Ovary (tissue), 9 donors: ENCODE data around the gene KRT79. TPM values are rescaled to one million over a fixed set of nuclear protein-coding genes. Genes with fewer than 3 reads are reported as not detected.

Experiments used
- DNase-seq, 5 donors: peaks; one replicate each; pipeline ENCODE4 v3.0.0-alpha.2; 2019 to 2020
- H3K27ac ChIP-seq, 2 donors: fragments of 200-600 bp; one replicate each; pipeline versions ENCODE4 v1.5.1 to v1.8.0; 2019 to 2022
- H3K27me3 ChIP-seq: fragments of 200-600 bp; one replicate; pipeline ENCODE4 v1.8.0; 2022
- H3K36me3 ChIP-seq: fragments of 200-600 bp; sonication (generic); one replicate; pipeline ENCODE4 v1.5.1; 2019
- H3K4me1 ChIP-seq: one replicate; pipeline ENCODE4 v1.8.1; 2013; ENCODE audit warnings: mild to moderate bottlenecking, moderate library complexity; ENCODE audit not compliant: insufficient read depth
- H3K4me3 ChIP-seq: fragments of 200-600 bp; sonication (generic); one replicate; pipeline ENCODE4 v1.5.1; 2017
- H3K9me3 ChIP-seq, 2 donors: fragments of 200-600 bp in 1 of 2; sonication (generic) in 1 of 2; one replicate each; pipeline versions ENCODE4 v1.5.1 to v1.8.1; 2013 to 2019; ENCODE audit warnings: mild to moderate bottlenecking in 1 of 2, moderate library complexity in 1 of 2
- EP300 ChIP-seq: sonication (generic); formaldehyde crosslinking; IDR thresholded peaks from one replicate; pipeline ENCODE4 v1.6.1; 2017; ENCODE audit warnings: antibody characterized with exemption
- POLR2A ChIP-seq: fragments of 450-650 bp; IDR thresholded peaks from one replicate; pipeline ENCODE4 v1.6.1; 2017; ENCODE audit warnings: antibody characterized with exemption, mild to moderate bottlenecking, moderate library complexity
- whole genome bisulfite sequencing, 3 donors: extraction: QIAGEN DNeasy Blood & Tissue Kit in 1 of 3; methylation state at CpG; one replicate each; pipeline versions ENCODE4 v1.1.5 to v1.1.7; 2013 to 2017; 5-methylcytosine and 5-hydroxymethylcytosine counted together
- intact Hi-C, 4 donors: fragments of 100-400 bp; cut with DNase I; formaldehyde crosslinking; loops; one replicate each; pipeline versions ENCODE4 v1.11.0 to v1.15.1; 2022 to 2023
- polyA plus RNA-seq, 2 donors: library from polyadenylated mRNA; stranded (reverse); fragments of 200-250 nt in 1 of 2; fragments of 350-450 nt in 1 of 2; fragmentation: Illumina TruSeq in 1 of 2; extraction: RNeasy Lipid Tissue Mini Kit (QIAGEN cat#74804) in 1 of 2; gene quantifications; one replicate each; pipeline ENCODE4 v1.2.3, GENCODE V29; 2013 to 2014
- total RNA-seq, 7 donors: library from RNA; depleted of rRNA in 2 of 7; stranded (reverse); fragments of >200 nt in 2 of 7; fragmentation: NEBNext Ultra II Directional in 3 of 7; extraction: Animal tissue kit (Norgen Biotek cat#: 25700) in 3 of 7; gene quantifications; one replicate each; pipeline versions ENCODE4 v1.1.0 to v1.2.4, GENCODE V29; 2016 to 2023
- TF ChIP-seq, protein P1 (sequence below), 3 donors: fragments of 450-650 bp in 2 of 3; fragments of 200-600 bp in 1 of 3; IDR thresholded peaks; one replicate each; pipeline versions ENCODE4 v1.5.1 to v1.8.0; 2016 to 2022; ENCODE audit warnings: antibody characterized with exemption in 3 of 3, mild to moderate bottlenecking in 1 of 3
- donor health status: DM: no; HTN: no; CAD: no; lungs with moderate emphysema.
- donor health status: DM: no; HTN: no; CAD: no.
- donor health status: Bipolar disorder and iron deficiency.
- donor health status: DM: yes; HTN: yes; CAD: no.
- donor health status: DM: no; HTN: no; CAD: no.
- donor health status: DM: yes; HTN: yes; CAD: no.

The KRT79 gene
- total and polyA plus RNA-seq, 9 donors, result not detected

DNA sequence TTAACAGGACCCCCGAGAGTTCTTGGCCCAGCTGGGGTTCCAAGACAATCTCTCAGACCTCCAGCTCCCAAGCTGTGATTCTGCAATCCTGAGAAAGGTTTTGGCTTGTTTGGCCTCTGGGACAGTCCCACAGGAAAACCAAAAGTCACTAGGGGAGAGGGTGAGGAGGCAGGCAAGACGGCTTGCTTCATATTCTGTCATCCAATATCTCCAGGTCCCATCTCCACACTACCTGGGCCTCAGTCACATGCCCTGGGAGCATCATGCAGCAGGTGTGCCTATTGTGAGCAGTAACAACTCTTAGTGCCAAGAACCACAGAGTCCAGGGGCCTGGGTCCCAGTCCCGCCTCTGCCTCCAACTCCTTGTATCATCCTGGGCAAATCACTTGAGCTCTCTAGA, 1.7 kb downstream of the KRT79 start:
- TF ChIP-seq POLR2A (no peak), EP300 (no peak)
- TF ChIP-seq, protein P1, sequence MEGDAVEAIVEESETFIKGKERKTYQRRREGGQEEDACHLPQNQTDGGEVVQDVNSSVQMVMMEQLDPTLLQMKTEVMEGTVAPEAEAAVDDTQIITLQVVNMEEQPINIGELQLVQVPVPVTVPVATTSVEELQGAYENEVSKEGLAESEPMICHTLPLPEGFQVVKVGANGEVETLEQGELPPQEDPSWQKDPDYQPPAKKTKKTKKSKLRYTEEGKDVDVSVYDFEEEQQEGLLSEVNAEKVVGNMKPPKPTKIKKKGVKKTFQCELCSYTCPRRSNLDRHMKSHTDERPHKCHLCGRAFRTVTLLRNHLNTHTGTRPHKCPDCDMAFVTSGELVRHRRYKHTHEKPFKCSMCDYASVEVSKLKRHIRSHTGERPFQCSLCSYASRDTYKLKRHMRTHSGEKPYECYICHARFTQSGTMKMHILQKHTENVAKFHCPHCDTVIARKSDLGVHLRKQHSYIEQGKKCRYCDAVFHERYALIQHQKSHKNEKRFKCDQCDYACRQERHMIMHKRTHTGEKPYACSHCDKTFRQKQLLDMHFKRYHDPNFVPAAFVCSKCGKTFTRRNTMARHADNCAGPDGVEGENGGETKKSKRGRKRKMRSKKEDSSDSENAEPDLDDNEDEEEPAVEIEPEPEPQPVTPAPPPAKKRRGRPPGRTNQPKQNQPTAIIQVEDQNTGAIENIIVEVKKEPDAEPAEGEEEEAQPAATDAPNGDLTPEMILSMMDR (IDR thresholded peaks at IDR 0.05), result no peak
- no peaks in the 10 kb centered on the region for H3K36me3 ChIP-seq
- H3K27me3 ChIP-seq, result no peaks in the 10 kb centered on the region
- H3K4me3 ChIP-seq, result no peak overlapping the region
- intact Hi-C loops, result no loop called here
- no peak overlapping the region for H3K27ac ChIP-seq
- DNase-seq, result no peak
- no peaks in the 10 kb centered on the region for H3K4me1 ChIP-seq
- WGBS, 3 donors, result 68 to 77% (median 77%) methylated on average over 3 of the region's 3 CpGs
- no peaks in the 10 kb centered on the region for H3K9me3 ChIP-seq

DNA sequence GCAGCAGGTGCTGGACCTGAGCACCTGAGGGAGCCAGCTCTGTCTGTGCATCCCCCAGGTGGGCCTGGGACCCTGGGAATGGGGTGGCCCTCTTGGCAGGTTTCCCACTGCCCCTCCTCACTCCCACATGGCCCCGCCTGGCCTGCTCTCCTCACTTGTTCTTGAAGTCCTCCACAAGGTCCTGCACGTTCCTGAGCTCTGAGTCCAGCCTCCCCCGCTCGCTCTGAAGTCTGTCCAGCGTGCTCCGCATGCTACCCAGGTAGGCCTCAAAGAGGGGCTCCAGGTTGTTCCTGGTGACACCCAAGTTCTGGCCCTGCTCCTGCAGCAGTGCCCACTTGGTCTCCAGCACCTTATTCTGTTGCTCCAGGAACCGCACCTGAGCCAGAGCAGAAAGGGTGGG, 2.9 kb downstream of the KRT79 start:
- TF ChIP-seq, protein P1 (IDR thresholded peaks at IDR 0.05), result no peak
- TF ChIP-seq EP300 (no peak), POLR2A (no peak)
- Histone ChIP-seq H3K4me1 (no peaks in the 10 kb centered on the region), H3K27ac (no peak overlapping the region), H3K4me3 (no peak overlapping the region), H3K27me3 (no peaks in the 10 kb centered on the region), H3K36me3 (no peaks in the 10 kb centered on the region), H3K9me3 (no peaks in the 10 kb centered on the region)
- no peak for DNase-seq
- WGBS, 3 donors, result 55 to 62% (median 61%) methylated on average over 7 of the region's 7 CpGs
- intact Hi-C loops, result no loop called here

DNA sequence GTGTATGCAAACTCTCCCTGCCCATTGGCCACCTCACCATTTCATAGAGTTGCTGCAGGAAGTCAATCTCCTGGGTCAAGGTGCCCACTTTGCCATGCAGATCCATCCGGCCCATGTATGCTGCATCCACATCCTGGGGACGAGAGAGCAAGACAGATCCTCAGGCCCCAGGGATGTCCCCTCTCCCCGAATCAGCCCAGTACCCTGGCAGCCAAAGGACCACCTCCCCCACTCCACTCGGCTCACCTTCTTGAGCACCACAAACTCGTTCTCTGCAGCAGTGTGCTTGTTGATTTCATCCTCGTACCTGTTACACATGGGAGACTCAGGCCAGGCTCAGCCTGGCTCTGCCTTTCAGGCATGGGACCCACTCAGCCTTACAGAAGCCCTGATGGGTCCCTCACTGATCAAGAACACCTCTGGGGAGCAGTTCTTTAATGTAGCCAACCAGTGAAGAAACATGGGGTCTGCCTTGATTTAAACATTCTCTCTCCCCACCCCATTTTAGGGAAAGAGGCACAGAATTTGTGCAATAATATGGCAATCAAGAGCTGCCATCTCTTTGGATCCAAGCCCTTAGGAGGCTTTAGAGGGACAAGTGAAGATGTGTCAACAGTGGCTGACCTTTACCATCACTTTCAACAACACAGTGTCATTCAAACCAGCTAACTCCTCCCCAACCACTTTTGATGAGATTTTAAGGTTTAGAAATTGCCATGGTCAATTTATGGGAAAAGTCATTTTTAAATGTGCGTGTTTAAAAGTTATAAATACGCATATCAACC, 3.9 kb downstream of the KRT79 start:
- no peaks in the 10 kb centered on the region for H3K27me3 ChIP-seq
- WGBS, 3 donors, result 70 to 78% (median 74%) methylated on average over 8 of the region's 8 CpGs
- no peaks in the 10 kb centered on the region for H3K9me3 ChIP-seq
- intact Hi-C loops, result no loop called here
- no peak overlapping the region for H3K27ac ChIP-seq
- no peaks in the 10 kb centered on the region for H3K4me1 ChIP-seq
- DNase-seq, result no peak
- H3K4me3 ChIP-seq, result no peak overlapping the region
- no peaks in the 10 kb centered on the region for H3K36me3 ChIP-seq
- TF ChIP-seq POLR2A (no peak), EP300 (no peak)
- TF ChIP-seq, protein P1 (IDR thresholded peaks at IDR 0.05), result no peak

DNA sequence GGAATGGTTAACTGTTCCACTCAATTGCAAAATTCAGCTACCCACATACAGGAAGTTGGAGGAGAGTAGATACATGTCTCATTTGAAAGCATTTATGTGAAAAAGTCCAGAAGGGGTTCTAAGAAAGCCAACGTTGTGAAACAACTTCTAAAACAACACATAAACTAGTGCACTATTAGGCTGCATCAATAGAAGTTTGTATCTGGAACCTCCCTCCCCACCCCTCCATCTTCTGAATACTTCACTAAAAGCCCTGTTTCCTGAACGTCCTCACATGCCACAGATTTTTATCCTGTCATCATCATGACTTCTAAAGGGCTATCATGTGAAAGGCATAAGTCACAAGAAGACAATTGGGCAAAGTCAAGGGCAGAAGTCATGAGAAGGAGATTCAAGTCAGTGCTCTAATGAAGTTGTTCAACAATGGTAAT, 5.5 kb downstream of the KRT79 start:
- H3K4me3 ChIP-seq, result no peak overlapping the region
- no peak for TF ChIP-seq POLR2A
- TF ChIP-seq EP300, result no peak
- TF ChIP-seq, protein P1 (IDR thresholded peaks at IDR 0.05), result no peak
- H3K36me3 ChIP-seq, result no peaks in the 10 kb centered on the region
- H3K27ac ChIP-seq, result no peak overlapping the region
- H3K27me3 ChIP-seq, result no peaks in the 10 kb centered on the region
- no peaks in the 10 kb centered on the region for H3K4me1 ChIP-seq
- no peaks in the 10 kb centered on the region for H3K9me3 ChIP-seq
- DNase-seq, result no peak
- intact Hi-C loops, result no loop called here
- WGBS, 3 donors, result 5 to 18% (median 11%) methylated on average over 2 of the region's 2 CpGs
